HepG2 (cell line): ENCODE data around the gene ALS2. TPM values are rescaled to one million over a fixed set of nuclear protein-coding genes. Genes with fewer than 3 reads are reported as not detected.

ENCODE experiments used
- ATAC-seq: fragments of 200-7000 bp; cut with Tn5 transposase; 3 replicates; pipeline ENCODE4 v1.9.1; 2020; ENCODE audit warnings: mild to moderate bottlenecking, moderate library complexity
- BruUV-seq: library from RNA; stranded (reverse); fragments of 400-500 nt; replicated peaks from 2 replicates; lab custom pipeline; 2021; lab: Mats Ljungman, UMichigan
- CTCF ChIA-PET: fragments of 300-600 bp; formaldehyde crosslinking; extraction: SDS; loops from one replicate; lab custom pipeline; 2021; ENCODE audit warnings: low total read pairs, inconsistent platforms, low intra/inter-chr PET ratio; lab: Yijun Ruan, JAX
- POLR2A ChIA-PET: fragments of 350-600 bp; sonication (Branson Sonifier 250); formaldehyde crosslinking; loops from one replicate; lab custom pipeline; 2020; ENCODE audit warnings: antibody characterized with exemption, inconsistent platforms; lab: Yijun Ruan, JAX
- DNase-seq: peaks from one replicate; pipeline ENCODE4 v3.0.0-alpha.2; 2015; ENCODE audit warnings: low spot score
- FAIRE-seq: peaks from 3 replicates; lab custom pipeline; 2011; peaks lifted over from hg19 to GRCh38; lab: Jason Lieb, UNC
- H2AFZ ChIP-seq: one replicate; pipeline ENCODE4 v1.6.1; 2011; ENCODE audit warnings: low read length, inconsistent platforms
- H3K27ac ChIP-seq: fragments of 300-600 bp; 3 replicates; pipeline ENCODE4 v1.8.0; 2011; ENCODE audit warnings: mixed run types, mild to moderate bottlenecking, mixed read lengths, low read length, inconsistent platforms; ENCODE audit not compliant: insufficient read depth; ENCODE audit errors: extremely low read length
- H3K27me3 ChIP-seq, 2 experiments: fragments of 200-600 bp in 1 of 2; 2 replicates in 1 of 2; 3 replicates in 1 of 2; pipeline versions ENCODE4 v1.6.0 to v1.8.0; 2011; ENCODE audit warnings: low read length in 2 of 2, mild to moderate bottlenecking in 2 of 2, moderate library complexity in 2 of 2, inconsistent platforms in 1 of 2; ENCODE audit not compliant: insufficient read depth in 2 of 2, control insufficient read depth in 1 of 2
- H3K36me3 ChIP-seq, 2 experiments: fragments of 200-600 bp in 1 of 2; replicated peaks in 1 of 2; 2 replicates in 1 of 2; 3 replicates in 1 of 2; pipeline versions ENCODE4 v1.5.1 to v1.8.0; 2011; ENCODE audit warnings: low read length in 2 of 2, inconsistent platforms in 1 of 2; ENCODE audit not compliant: insufficient read depth in 2 of 2, control insufficient read depth in 1 of 2
- H3K4me1 ChIP-seq: 2 replicates; pipeline ENCODE4 v1.5.1; 2012; ENCODE audit warnings: low read length, inconsistent platforms; ENCODE audit not compliant: insufficient read depth
- H3K4me2 ChIP-seq: 2 replicates; pipeline ENCODE4 v1.6.0; 2011; ENCODE audit warnings: low read depth, low read length, inconsistent platforms
- H3K4me3 ChIP-seq, 3 experiments: fragments of 200-600 bp in 1 of 3; sonication (generic), shearing (Covaris generic) in 1 of 3; replicated peaks in 1 of 3; 2 replicates each; pipeline ENCODE4 v1.5.1; 2011 to 2016; ENCODE audit warnings: low read length in 3 of 3, inconsistent platforms in 2 of 3, low read depth in 2 of 3, mild to moderate bottlenecking in 2 of 3, control low read depth in 1 of 3, mixed read lengths in 1 of 3; ENCODE audit not compliant: insufficient read depth in 1 of 3
- H3K79me2 ChIP-seq: one replicate; pipeline ENCODE4 v1.6.1; 2011; ENCODE audit warnings: low read length, inconsistent platforms; ENCODE audit not compliant: insufficient read depth
- H3K9ac ChIP-seq: 2 replicates; pipeline ENCODE4 v1.6.0; 2011; ENCODE audit warnings: mild to moderate bottlenecking, low read depth, low read length, inconsistent platforms; ENCODE audit not compliant: insufficient read depth
- H3K9me3 ChIP-seq: 2 replicates; pipeline ENCODE4 v1.5.1; 2012; ENCODE audit warnings: mild to moderate bottlenecking, low read length
- H4K20me1 ChIP-seq: 2 replicates; pipeline ENCODE4 v1.6.0; 2011; ENCODE audit warnings: inconsistent platforms, mild to moderate bottlenecking, low read length, moderate library complexity; ENCODE audit not compliant: insufficient read depth
- E2F1 ChIP-seq: sonication (generic); formaldehyde crosslinking; IDR thresholded peaks from 2 replicates; pipeline ENCODE4 v1.5.0; 2020; ENCODE audit warnings: missing genetic modification reagents
- HMG20A ChIP-seq: IDR thresholded peaks from 2 replicates; pipeline ENCODE4 v1.6.1; 2016; ENCODE audit warnings: borderline replicate concordance
- MIXL1 ChIP-seq: IDR thresholded peaks from 2 replicates; pipeline ENCODE4 v1.6.1; 2016
- NFE2L1 ChIP-seq: sonication (generic); formaldehyde crosslinking; IDR thresholded peaks from 2 replicates; pipeline ENCODE4 v1.4.0; 2020; ENCODE audit warnings: missing genetic modification reagents, mild to moderate bottlenecking, borderline replicate concordance
- PITX1 ChIP-seq: sonication (generic); formaldehyde crosslinking; IDR thresholded peaks from 2 replicates; pipeline ENCODE4 v1.5.1; 2020; ENCODE audit warnings: mild to moderate bottlenecking, missing genetic modification reagents
- PRMT3 ChIP-seq: sonication (generic); formaldehyde crosslinking; IDR thresholded peaks from 2 replicates; pipeline ENCODE4 v1.8.1; 2022; ENCODE audit warnings: low read depth, mild to moderate bottlenecking, moderate library complexity, missing genetic modification reagents, borderline replicate concordance
- SIX1 ChIP-seq: sonication (generic); formaldehyde crosslinking; IDR thresholded peaks from 2 replicates; pipeline ENCODE4 v1.4.0; 2020; ENCODE audit warnings: missing genetic modification reagents, borderline replicate concordance
- SP4 ChIP-seq: sonication (generic); formaldehyde crosslinking; IDR thresholded peaks from 2 replicates; pipeline ENCODE4 v1.8.1; 2023; ENCODE audit warnings: mild to moderate bottlenecking, missing genetic modification reagents
- TARDBP ChIP-seq: sonication (generic); formaldehyde crosslinking; IDR thresholded peaks from 2 replicates; pipeline ENCODE4 v1.8.0; 2022; ENCODE audit warnings: mild to moderate bottlenecking, missing genetic modification reagents
- ZKSCAN8 ChIP-seq: IDR thresholded peaks from 2 replicates; pipeline ENCODE4 v1.6.1; 2016; ENCODE audit warnings: borderline replicate concordance, missing genetic modification reagents, missing compliant biosample characterization
- ZNF652 ChIP-seq: IDR thresholded peaks from 2 replicates; pipeline ENCODE4 v1.6.1; 2016; ENCODE audit warnings: low read depth, borderline replicate concordance
- WGBS: methylation state at CpG from one replicate; pipeline ENCODE4 v1.1.6; 2017; ENCODE audit warnings: low lambda C conversion rate; 5-methylcytosine and 5-hydroxymethylcytosine counted together
- in situ Hi-C: cut with HindIII; loops from 2 replicates; pipeline ENCODE4 v1.10.0; 2017; ENCODE audit warnings: low pct_unique_long_range_greater_than_20kb; ENCODE audit not compliant: extremely low pct_ligation_motif_present
- intact Hi-C: fragments of 100-400 bp; cut with micrococcal nuclease; formaldehyde crosslinking; loops from one replicate; pipeline ENCODE4 v1.10.0; 2022; ENCODE audit not compliant: unreplicated experiment
- polyA plus RNA-seq, 8 experiments: library from polyadenylated mRNA; depleted of rRNA in 3 of 8; stranded (reverse) in 7 of 8; unstranded in 1 of 8; fragments of >200 nt; fragmentation: Illumina TruSeq in 4 of 8; extraction: Trizol in 4 of 8; gene quantifications; 2 replicates each; pipeline versions ENCODE4 v1.2.1 to v1.2.3, GENCODE V29; 2011 to 2016; ENCODE audit warnings: low read depth in 4 of 8, missing spikeins in 1 of 8, mixed read lengths in 1 of 8; ENCODE audit not compliant: insufficient read depth in 1 of 8
- total RNA-seq, 5 experiments: library from RNA; depleted of rRNA; stranded (reverse); fragments of >200 nt; fragmentation: Illumina TruSeq; extraction: Trizol; gene quantifications; 2 replicates each; pipeline ENCODE4 v1.2.3, GENCODE V29; 2016; ENCODE audit warnings: low read depth in 1 of 5
- TF ChIP-seq, protein P1 (sequence below): IDR thresholded peaks from 2 replicates; pipeline ENCODE4 v1.4.0; 2020; ENCODE audit warnings: mild to moderate bottlenecking, missing genetic modification reagents
- TF ChIP-seq, protein P2 (sequence below): sonication (generic); formaldehyde crosslinking; IDR thresholded peaks from 2 replicates; pipeline ENCODE4 v1.5.0; 2020; ENCODE audit warnings: missing genetic modification reagents
- TF ChIP-seq, protein P3 (sequence below): sonication (generic); formaldehyde crosslinking; conservative IDR thresholded peaks from 2 replicates; pipeline ENCODE4 v1.4.0; 2020; ENCODE audit warnings: mild to moderate bottlenecking, missing genetic modification reagents, moderate library complexity
- TF ChIP-seq, protein P4 (sequence below): sonication (generic); formaldehyde crosslinking; IDR thresholded peaks from 2 replicates; pipeline ENCODE4 v1.8.1; 2023; ENCODE audit warnings: missing genetic modification reagents, mild to moderate bottlenecking, borderline replicate concordance

ALS2 gene
- total and polyA plus RNA-seq, 2 of the 13 experiments (the other 11 are each of a cell fraction or from before 2014, with no cell fraction given): 12.7 to 19.3 TPM

DNA sequence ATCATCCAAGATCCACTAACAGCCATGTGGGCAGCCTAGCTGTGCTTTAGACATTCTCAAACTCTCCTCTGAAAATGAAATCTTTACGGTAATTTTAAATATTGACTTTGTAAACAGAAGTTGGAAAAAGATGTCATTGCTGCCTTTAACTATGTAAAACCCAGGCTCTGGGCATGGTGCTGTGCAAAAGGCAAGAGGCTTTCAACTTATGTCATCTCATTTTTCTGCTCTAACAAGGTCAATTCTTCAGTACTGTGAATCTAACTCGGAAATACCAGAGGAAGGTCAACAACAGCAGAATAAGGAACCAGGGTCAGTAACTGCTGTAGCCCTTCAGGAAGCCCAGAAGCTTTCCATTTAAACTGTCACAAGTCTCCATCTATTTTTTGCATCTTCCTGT lies 45.2 kb downstream of the ALS2 start:
- Histone ChIP-seq H2AFZ (no peak overlapping the region), H3K9ac (no peak overlapping the region), H3K4me2 (no peak overlapping the region), H3K27ac (peak overlapping the region; percentile 14), H4K20me1 (no peaks in the 10 kb centered on the region), H3K27me3 (no peaks in the 10 kb centered on the region), H3K79me2 (no peaks in the 10 kb centered on the region), H3K9me3 (no peaks in the 10 kb centered on the region), H3K36me3 (no peaks in the 10 kb centered on the region; a peak in 2 of 5 replicates), H3K4me3 (no peak overlapping the region), H3K4me1 (peaks cover 13% of the 10 kb centered on the region)
- 19% methylated on average over 2 of the region's 2 CpGs for WGBS
- in situ Hi-C loops (no loop called here), intact Hi-C loops (loop anchor here (1.0 kb wide), 1 partner anchor 45 kb away; the partner anchor contains the start of gene ALS2)
- POLR2A ChIA-PET: no interaction called here
- DNase-seq (peak; percentile 80), ATAC-seq (peak; percentile 97), FAIRE-seq (no peak)
- no TSS peak for BruUV-seq
- CTCF ChIA-PET: no interaction called here
- peak; percentile 58; the same call in 1 of the 2 replicates for TF ChIP-seq MIXL1 (CRISPR knock-in tag)
- TF ChIP-seq E2F1 (CRISPR knock-in tag): peak; percentile 50; the same call in 1 of the 2 replicates
- TF ChIP-seq PRMT3 (CRISPR knock-in tag): no peak
- TF ChIP-seq SP4: no peak
- TF ChIP-seq SIX1 (CRISPR knock-in tag): peak; percentile 22; the same call in 1 of the 2 replicates
- TF ChIP-seq NFE2L1: no peak
- 0 out of 2 replicates have a peak, but pooled peaks have one; percentile 20 for TF ChIP-seq PITX1 (CRISPR knock-in tag)
- TF ChIP-seq HMG20A (CRISPR knock-in tag): peak; percentile 48; the same call in 1 of the 2 replicates
- TF ChIP-seq, protein P1, sequence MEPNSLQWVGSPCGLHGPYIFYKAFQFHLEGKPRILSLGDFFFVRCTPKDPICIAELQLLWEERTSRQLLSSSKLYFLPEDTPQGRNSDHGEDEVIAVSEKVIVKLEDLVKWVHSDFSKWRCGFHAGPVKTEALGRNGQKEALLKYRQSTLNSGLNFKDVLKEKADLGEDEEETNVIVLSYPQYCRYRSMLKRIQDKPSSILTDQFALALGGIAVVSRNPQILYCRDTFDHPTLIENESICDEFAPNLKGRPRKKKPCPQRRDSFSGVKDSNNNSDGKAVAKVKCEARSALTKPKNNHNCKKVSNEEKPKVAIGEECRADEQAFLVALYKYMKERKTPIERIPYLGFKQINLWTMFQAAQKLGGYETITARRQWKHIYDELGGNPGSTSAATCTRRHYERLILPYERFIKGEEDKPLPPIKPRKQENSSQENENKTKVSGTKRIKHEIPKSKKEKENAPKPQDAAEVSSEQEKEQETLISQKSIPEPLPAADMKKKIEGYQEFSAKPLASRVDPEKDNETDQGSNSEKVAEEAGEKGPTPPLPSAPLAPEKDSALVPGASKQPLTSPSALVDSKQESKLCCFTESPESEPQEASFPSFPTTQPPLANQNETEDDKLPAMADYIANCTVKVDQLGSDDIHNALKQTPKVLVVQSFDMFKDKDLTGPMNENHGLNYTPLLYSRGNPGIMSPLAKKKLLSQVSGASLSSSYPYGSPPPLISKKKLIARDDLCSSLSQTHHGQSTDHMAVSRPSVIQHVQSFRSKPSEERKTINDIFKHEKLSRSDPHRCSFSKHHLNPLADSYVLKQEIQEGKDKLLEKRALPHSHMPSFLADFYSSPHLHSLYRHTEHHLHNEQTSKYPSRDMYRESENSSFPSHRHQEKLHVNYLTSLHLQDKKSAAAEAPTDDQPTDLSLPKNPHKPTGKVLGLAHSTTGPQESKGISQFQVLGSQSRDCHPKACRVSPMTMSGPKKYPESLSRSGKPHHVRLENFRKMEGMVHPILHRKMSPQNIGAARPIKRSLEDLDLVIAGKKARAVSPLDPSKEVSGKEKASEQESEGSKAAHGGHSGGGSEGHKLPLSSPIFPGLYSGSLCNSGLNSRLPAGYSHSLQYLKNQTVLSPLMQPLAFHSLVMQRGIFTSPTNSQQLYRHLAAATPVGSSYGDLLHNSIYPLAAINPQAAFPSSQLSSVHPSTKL (CRISPR knock-in tag): peak; percentile 78; the same call in 1 of the 2 replicates
- 0 out of 2 replicates have a peak, but pooled peaks have one; percentile 41 for TF ChIP-seq ZKSCAN8
- TF ChIP-seq TARDBP: peak; percentile 39; the same call in 1 of the 2 replicates
- TF ChIP-seq, protein P2, sequence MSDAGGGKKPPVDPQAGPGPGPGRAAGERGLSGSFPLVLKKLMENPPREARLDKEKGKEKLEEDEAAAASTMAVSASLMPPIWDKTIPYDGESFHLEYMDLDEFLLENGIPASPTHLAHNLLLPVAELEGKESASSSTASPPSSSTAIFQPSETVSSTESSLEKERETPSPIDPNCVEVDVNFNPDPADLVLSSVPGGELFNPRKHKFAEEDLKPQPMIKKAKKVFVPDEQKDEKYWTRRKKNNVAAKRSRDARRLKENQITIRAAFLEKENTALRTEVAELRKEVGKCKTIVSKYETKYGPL: 0 out of 2 replicates have a peak, but pooled peaks have one; percentile 29
- peak; percentile 94 for TF ChIP-seq ZNF652 (CRISPR knock-in tag)
- TF ChIP-seq, protein P3, sequence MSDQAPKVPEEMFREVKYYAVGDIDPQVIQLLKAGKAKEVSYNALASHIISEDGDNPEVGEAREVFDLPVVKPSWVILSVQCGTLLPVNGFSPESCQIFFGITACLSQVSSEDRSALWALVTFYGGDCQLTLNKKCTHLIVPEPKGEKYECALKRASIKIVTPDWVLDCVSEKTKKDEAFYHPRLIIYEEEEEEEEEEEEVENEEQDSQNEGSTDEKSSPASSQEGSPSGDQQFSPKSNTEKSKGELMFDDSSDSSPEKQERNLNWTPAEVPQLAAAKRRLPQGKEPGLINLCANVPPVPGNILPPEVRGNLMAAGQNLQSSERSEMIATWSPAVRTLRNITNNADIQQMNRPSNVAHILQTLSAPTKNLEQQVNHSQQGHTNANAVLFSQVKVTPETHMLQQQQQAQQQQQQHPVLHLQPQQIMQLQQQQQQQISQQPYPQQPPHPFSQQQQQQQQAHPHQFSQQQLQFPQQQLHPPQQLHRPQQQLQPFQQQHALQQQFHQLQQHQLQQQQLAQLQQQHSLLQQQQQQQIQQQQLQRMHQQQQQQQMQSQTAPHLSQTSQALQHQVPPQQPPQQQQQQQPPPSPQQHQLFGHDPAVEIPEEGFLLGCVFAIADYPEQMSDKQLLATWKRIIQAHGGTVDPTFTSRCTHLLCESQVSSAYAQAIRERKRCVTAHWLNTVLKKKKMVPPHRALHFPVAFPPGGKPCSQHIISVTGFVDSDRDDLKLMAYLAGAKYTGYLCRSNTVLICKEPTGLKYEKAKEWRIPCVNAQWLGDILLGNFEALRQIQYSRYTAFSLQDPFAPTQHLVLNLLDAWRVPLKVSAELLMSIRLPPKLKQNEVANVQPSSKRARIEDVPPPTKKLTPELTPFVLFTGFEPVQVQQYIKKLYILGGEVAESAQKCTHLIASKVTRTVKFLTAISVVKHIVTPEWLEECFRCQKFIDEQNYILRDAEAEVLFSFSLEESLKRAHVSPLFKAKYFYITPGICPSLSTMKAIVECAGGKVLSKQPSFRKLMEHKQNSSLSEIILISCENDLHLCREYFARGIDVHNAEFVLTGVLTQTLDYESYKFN (CRISPR knock-in tag): peak; percentile 71
- TF ChIP-seq, protein P4, sequence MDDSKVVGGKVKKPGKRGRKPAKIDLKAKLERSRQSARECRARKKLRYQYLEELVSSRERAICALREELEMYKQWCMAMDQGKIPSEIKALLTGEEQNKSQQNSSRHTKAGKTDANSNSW: no peak
